Immature natural killer cell (primary cell): ENCODE measurements around the gene ARMC6. TPM values are rescaled to one million over a fixed set of nuclear protein-coding genes. Genes with fewer than 3 reads are reported as not detected.

Experiments used
- DNase-seq, 3 donors: peaks; one replicate each; pipeline ENCODE4 v3.0.0; 2022; ENCODE audit warnings: mixed read lengths in 1 of 3
- H3K27ac Mint-ChIP-seq, 6 donors: one replicate each; pipeline ENCODE4 v1.8.0; 2020; ENCODE audit warnings: mixed read lengths in 6 of 6, mild to moderate bottlenecking in 5 of 6, inconsistent platforms in 4 of 6, moderate library complexity in 3 of 6
- H3K27me3 Mint-ChIP-seq, 3 donors: one replicate each; pipeline ENCODE4 v1.8.0; 2020 to 2021; ENCODE audit warnings: low read depth in 3 of 3, mild to moderate bottlenecking in 3 of 3, mixed read lengths in 3 of 3, moderate library complexity in 3 of 3, inconsistent platforms in 1 of 3
- H3K36me3 Mint-ChIP-seq, 3 donors: one replicate each; pipeline ENCODE4 v1.8.0; 2020; ENCODE audit warnings: mixed read lengths in 3 of 3, inconsistent platforms in 2 of 3, mild to moderate bottlenecking in 2 of 3
- H3K4me1 Mint-ChIP-seq, 2 donors: one replicate each; pipeline ENCODE4 v1.8.0; 2020; ENCODE audit warnings: inconsistent platforms in 2 of 2, mild to moderate bottlenecking in 2 of 2, mixed read lengths in 2 of 2, moderate library complexity in 1 of 2
- H3K4me3 Mint-ChIP-seq, 5 donors: one replicate each; pipeline ENCODE4 v1.8.0; 2020; ENCODE audit warnings: mild to moderate bottlenecking in 5 of 5, mixed read lengths in 5 of 5, inconsistent platforms in 3 of 5, moderate library complexity in 3 of 5
- H3K9me3 Mint-ChIP-seq, 6 donors: one replicate each; pipeline ENCODE4 v1.8.0; 2020; ENCODE audit warnings: mild to moderate bottlenecking in 6 of 6, mixed read lengths in 6 of 6, inconsistent platforms in 4 of 6, moderate library complexity in 3 of 6
- polyA plus RNA-seq, 3 donors: library from polyadenylated mRNA; unstranded; fragments of 300-500 nt; fragmentation: Illumina TruSeq; gene quantifications; one replicate each; pipeline ENCODE4 v1.2.3, GENCODE V29; 2021

ARMC6 gene
- polyA plus RNA-seq, 3 donors from 2014 or later = 45.8 to 58.4 (median 49.9) TPM

DNA sequence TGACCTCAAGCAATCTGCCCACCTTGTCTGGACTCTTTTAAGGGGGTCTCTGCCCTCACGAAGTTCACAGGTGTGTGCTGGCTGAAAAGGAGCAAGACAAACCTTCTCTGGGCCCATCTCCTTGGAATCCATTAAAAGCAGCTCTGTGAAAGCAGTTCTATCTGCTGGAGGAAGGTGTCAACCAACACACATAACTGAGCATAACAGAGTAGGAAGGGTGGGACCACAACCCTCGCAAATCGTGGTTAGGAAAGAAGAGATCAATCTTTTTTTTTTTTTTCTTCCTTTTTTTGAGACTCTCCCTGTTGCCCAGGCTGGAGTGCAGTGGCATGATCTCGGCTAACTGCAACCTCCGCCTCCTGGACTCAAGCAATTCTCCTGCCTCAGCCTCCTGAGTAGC is 1.5 kb upstream of the ARMC6 start:
- Mint-ChIP-seq H3K9me3 (no peaks in the 10 kb centered on the region), H3K4me3 (peak overlapping the region; percentile 94 to 100 (median 99)), H3K27me3 (peaks cover 16 to 18% (median 17%) of the 10 kb centered on the region in 3 donors), H3K4me1 (peaks cover 41 to 58% of the 10 kb centered on the region in 2 donors), H3K36me3 (peaks cover 12 to 21% (median 13%) of the 10 kb centered on the region in 3 donors), H3K27ac (peak overlapping the region; percentile 90 to 99 (median 95))
- peak; percentile 35 to 43 (median 40) for DNase-seq

DNA sequence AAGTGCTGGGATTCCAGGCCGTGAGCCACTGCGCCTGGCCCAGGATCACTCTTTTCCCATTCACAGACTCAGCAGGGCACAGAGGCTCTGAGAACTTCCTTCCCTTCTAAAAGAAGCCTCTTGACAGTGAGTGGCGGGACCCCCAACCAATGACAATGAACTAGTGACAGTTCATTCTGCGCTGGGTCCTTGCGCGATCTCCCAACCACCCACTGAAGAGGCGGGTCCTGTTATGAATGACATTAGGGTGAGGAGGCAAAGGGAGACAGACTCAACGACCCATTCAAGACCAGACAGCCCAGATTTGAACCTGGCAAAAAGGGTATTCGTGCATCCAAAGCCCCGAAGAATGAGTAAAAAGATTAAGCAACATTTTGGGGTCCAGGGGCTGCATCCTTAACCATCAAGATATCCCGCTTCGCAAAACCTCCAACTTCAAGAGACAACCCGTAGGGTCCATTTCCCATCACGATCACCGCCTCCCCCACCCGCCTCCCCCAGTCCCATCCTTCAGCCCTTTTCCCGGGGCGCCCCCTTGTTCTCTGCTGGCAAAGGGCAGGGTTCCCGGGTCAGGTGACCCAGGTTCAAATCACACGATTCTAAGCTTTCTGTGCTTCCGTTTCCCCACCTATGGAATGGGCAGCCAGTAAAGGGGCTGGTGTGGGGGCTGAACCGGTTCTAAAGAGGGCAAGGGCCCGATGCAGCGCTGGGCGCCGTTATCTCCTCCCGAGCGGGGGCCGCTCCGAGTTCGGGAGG is 805 bp upstream of the ARMC6 start:
- Mint-ChIP-seq H3K9me3 (no peaks in the 10 kb centered on the region), H3K36me3 (peaks cover 8 to 16% (median 8%) of the 10 kb centered on the region in 3 donors), H3K4me1 (peaks cover 37 to 51% of the 10 kb centered on the region in 2 donors), H3K4me3 (peak overlapping the region; percentile 94 to 100 (median 99)), H3K27me3 (peaks cover 16 to 20% (median 17%) of the 10 kb centered on the region in 3 donors), H3K27ac (peak overlapping the region; percentile 90 to 99 (median 95))
- DNase-seq = peak; percentile 74 to 77 (median 76)

DNA sequence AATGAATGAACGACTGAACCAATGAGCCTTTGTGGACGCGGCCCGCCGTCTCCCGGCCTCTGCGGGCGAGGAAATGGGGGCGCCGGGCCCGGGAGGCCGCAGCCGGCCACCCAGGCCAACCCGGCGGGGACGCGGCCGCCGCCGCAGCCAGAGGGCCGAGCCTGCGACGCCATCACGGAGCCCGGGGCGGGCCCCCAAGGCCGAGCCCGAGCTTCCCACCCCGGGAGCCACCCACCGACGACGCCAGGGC is 302 bp upstream of the ARMC6 start:
- H3K9me3 Mint-ChIP-seq = no peaks in the 10 kb centered on the region
- H3K4me1 Mint-ChIP-seq = peaks cover 35 to 47% of the 10 kb centered on the region in 2 donors
- peak overlapping the region; percentile 94 to 100 (median 99) for H3K4me3 Mint-ChIP-seq
- H3K27me3 Mint-ChIP-seq = peaks cover 16 to 20% (median 17%) of the 10 kb centered on the region in 3 donors
- no peak for DNase-seq
- H3K36me3 Mint-ChIP-seq = peaks cover 3 to 13% (median 4%) of the 10 kb centered on the region in 3 donors
- peak overlapping the region; percentile 90 to 99 (median 95) for H3K27ac Mint-ChIP-seq

DNA sequence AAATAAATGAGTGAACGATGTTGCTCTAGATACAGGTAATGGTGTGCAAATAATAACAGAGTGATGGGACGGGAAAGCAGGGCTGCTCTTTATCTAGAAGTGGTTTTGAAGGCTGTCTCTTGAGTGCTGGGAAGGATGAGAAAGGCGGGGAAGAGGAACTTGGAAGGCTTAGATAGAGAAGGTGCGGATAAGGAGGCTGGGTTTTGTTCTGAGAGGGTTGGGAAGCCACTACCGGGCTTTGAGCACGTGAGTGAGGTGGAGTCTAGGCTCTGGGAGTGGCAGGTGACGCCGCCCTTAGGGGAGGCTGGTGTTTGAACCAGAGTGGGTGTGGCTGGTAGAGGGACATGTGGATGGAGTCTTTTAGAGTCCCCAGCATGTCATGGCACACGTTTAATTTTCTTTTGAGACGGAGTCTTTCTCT is 811 bp downstream of the ARMC6 start:
- Mint-ChIP-seq H3K27ac (peak overlapping the region; percentile 82 to 94 (median 91)), H3K4me3 (peak overlapping the region; percentile 83 to 91 (median 88)), H3K36me3 (peaks cover 0 to 9% (median 0%) of the 10 kb centered on the region in 3 donors), H3K4me1 (peaks cover 35 to 47% of the 10 kb centered on the region in 2 donors), H3K9me3 (no peaks in the 10 kb centered on the region), H3K27me3 (peaks cover 16 to 20% (median 17%) of the 10 kb centered on the region in 3 donors)
- DNase-seq = peak; percentile 51 to 65 (median 56)

DNA sequence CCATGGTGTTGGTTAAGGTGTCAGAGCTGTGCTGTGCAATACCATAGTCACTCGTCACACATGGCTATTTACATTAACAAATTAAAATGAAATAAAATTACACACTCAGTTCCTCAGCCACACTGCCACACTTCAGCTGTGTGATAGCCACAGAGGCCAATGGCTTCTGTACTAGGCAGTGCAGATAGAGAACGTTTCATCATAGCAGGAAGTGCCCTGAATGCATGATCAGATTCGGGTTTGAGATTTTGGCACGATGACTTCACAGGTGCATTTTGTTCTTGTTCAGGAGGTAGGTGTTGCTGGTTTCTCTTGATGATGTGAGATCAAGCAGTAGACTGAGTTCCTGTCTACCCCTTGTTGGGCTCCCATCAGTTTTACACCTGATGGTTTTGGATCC is 6.5 kb downstream of the ARMC6 start:
- H3K9me3 Mint-ChIP-seq = no peaks in the 10 kb centered on the region
- H3K4me3 Mint-ChIP-seq = peak overlapping the region; percentile 42 to 69 (median 66)
- peaks cover 4 to 13% (median 5%) of the 10 kb centered on the region in 3 donors for H3K36me3 Mint-ChIP-seq
- peaks cover 0 to 4% (median 0%) of the 10 kb centered on the region in 3 donors for H3K27me3 Mint-ChIP-seq
- DNase-seq = peak; percentile 64 to 79 (median 76)
- H3K4me1 Mint-ChIP-seq = peaks cover 25 to 33% of the 10 kb centered on the region in 2 donors
- H3K27ac Mint-ChIP-seq = peak overlapping the region; percentile 84 to 90 (median 87)

DNA sequence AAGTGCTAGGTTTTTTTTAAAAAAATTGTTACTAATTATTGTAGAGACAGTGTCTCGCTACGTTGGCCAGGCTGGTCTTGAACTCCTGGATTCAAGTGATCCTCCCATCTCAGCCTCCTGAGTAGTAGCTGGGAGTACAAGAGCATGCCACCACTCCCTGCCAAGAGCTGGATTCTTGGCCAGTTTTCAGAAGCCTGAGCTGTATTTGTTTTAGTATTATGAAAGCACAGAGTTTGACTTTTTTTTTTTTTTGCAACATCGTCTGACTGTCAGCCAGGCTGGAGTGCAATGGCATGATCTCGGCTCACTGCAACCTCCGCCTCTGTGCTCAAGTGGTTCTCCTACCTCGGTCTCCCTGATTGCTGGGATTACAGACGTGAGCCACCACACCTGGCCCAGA is 7.0 kb downstream of the ARMC6 start:
- Mint-ChIP-seq H3K27ac (peak overlapping the region; percentile 84 to 90 (median 87)), H3K9me3 (no peaks in the 10 kb centered on the region), H3K36me3 (peaks cover 4 to 17% (median 9%) of the 10 kb centered on the region in 3 donors), H3K4me3 (peak overlapping the region; percentile 42 to 69 (median 66)), H3K27me3 (peaks cover 0 to 4% (median 0%) of the 10 kb centered on the region in 3 donors), H3K4me1 (peaks cover 25 to 32% of the 10 kb centered on the region in 2 donors)
- DNase-seq = no peak

DNA sequence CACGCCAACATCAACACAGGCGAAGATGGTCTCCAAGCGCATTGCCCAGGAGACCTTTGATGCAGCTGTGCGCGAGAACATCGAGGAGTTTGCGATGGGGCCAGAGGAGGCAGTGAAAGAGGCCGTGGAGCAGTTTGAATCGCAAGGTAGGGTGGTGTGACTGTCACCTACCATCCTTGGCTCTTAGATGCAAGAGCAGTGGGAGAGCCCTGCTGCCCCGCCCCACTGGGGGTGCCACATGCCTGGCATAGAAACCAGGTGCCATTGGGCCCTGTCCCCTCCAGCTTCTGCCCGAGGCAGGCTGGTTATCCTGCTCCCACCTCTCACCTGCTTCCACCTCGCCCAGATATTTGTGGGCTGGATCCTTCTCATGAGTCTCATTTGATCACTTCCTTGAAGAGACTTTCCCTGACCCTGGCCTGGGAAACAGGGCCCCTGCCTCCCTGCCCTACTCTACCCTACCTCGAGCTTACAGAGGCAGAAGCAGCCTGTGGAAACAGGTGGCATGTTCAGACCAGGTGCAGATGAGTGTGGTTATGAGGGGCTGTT is 9.4 kb downstream of the ARMC6 start:
- Mint-ChIP-seq H3K4me1 (peaks cover 21 to 22% of the 10 kb centered on the region in 2 donors), H3K36me3 (peaks cover 4 to 23% (median 9%) of the 10 kb centered on the region in 3 donors), H3K4me3 (no peak overlapping the region), H3K27ac (peak overlapping the region in 1 of 6 donors; percentile 58), H3K9me3 (no peaks in the 10 kb centered on the region), H3K27me3 (peaks cover 0 to 3% (median 0%) of the 10 kb centered on the region in 3 donors)
- no peak for DNase-seq

DNA sequence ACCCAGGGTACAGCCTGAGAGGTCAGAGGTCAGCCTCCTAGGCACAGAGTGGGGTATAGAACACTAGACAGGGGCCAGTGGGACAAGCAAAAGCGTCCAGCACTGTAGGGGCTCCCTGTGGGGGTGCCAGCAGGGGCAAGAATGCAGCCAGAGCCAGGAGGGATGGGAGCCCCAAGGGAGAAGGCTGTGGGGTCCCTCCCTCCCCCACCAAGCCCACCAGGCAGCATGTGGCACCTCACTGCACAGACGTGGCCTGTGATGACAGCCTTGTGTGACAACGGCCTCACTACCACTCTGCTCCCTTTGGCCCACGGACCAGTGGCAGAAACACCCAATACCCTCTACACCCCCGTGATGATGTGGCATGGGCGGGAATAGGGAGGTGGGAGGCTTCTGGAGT is 10.1 kb downstream of the ARMC6 start:
- H3K4me1 Mint-ChIP-seq = peaks cover 21 to 22% of the 10 kb centered on the region in 2 donors
- DNase-seq = no peak
- no peaks in the 10 kb centered on the region for H3K9me3 Mint-ChIP-seq

DNA sequence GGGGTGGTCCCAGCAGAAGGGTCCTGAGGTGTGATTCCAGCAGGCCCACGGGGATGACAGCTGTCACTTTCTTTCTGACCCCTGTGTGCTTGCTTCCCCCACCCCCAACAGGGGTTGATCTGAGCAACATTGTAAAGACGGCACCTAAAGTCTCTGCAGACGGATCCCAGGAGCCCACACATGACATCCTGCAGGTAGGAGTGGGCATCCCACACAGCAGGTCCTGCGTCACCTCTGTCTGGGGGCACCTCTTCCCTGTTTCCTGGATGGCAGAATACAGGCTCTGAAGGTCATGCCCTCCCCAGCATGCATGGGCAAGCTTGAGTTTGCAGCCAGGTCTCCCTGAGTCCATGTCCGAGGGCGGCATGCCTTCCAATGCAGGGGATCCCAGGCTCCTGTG is 10.5 kb downstream of the ARMC6 start:
- Mint-ChIP-seq H3K4me3 (no peak overlapping the region), H3K4me1 (peaks cover 20 to 22% of the 10 kb centered on the region in 2 donors)
- DNase-seq = no peak

More for the DNA sequence above, 10.1 kb downstream of the ARMC6 start:
- Mint-ChIP-seq H3K36me3 (peaks cover 4 to 23% (median 10%) of the 10 kb centered on the region in 3 donors), H3K27me3 (peaks cover 0 to 3% (median 0%) of the 10 kb centered on the region in 3 donors), H3K27ac (no peak overlapping the region), H3K4me3 (no peak overlapping the region)

DNA sequence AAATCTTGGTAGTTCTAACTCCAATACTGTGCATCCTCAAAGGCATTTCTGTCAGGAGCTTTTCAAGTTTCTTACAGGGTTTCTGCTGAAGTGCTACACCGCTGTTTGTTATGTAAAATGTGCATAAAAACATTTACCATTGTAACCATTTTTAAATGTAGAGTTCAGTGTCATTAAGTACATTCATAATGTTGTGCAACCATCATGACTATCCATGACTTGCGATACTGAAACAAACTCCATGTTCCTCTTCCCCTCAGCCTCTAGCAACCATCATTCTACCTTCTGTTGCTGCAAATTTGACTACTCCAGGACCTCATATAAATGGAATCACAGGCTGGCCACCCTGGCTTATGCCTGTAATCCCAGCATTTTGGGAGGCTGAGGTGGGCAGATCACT is 16.0 kb downstream of the ARMC6 start:
- no peak overlapping the region for H3K4me3 Mint-ChIP-seq
- no peak for DNase-seq
- no peaks in the 10 kb centered on the region for H3K9me3 Mint-ChIP-seq
- H3K36me3 Mint-ChIP-seq = peaks cover 4 to 31% (median 14%) of the 10 kb centered on the region in 3 donors
- no peaks in the 10 kb centered on the region for H3K27me3 Mint-ChIP-seq
- no peak overlapping the region for H3K27ac Mint-ChIP-seq
- H3K4me1 Mint-ChIP-seq = no peaks in the 10 kb centered on the region

More for the DNA sequence above, 10.5 kb downstream of the ARMC6 start:
- H3K27me3 Mint-ChIP-seq = peaks cover 0 to 3% (median 0%) of the 10 kb centered on the region in 3 donors
- H3K36me3 Mint-ChIP-seq = peaks cover 4 to 25% (median 13%) of the 10 kb centered on the region in 3 donors
- no peak overlapping the region for H3K27ac Mint-ChIP-seq
- no peaks in the 10 kb centered on the region for H3K9me3 Mint-ChIP-seq

DNA sequence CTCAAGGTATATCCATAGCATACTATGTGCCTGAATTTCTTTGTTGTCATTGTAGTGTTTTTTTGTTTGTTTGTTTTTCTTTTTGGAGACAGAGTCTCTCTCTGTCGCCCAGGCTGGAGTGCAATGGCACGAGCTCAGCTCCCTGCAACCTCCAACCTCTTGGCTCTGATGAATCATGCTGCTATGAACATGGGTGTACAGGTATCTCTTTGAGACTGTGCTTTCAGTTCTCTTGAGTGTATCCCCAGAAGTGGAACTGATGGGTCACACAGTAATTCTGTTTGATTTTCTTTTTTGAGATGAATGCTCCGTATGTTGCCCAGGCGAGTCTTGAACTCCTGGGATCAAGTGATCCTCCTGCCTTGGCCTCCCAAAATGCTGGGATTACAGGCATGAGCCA is 16.7 kb downstream of the ARMC6 start:
- no peaks in the 10 kb centered on the region for H3K4me1 Mint-ChIP-seq

DNA sequence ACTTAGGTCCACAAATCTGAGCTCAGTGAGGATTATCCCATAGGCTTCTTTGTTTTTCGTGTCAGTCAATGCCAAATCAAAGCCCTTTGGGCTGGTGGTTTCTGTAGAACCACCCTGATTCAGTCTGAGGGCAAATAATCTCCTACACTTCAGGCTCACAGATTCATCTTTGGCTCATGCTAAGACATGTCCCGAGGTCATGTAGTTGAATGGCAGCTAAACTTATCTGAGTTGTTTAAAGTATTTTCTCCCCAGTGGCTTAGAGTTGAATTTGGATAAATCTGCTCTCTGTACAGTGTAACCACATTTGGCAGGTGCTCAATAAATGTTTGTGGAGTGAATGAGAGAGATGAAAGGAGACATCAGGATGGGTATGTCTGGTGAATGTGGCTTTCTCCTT is 17.3 kb downstream of the ARMC6 start:
- no peaks in the 10 kb centered on the region for H3K27me3 Mint-ChIP-seq
- no peaks in the 10 kb centered on the region for H3K9me3 Mint-ChIP-seq
- H3K4me3 Mint-ChIP-seq = no peak overlapping the region
- no peak for DNase-seq
- H3K27ac Mint-ChIP-seq = peak overlapping the region in 2 of 6 donors; percentile 4 to 49
- no peaks in the 10 kb centered on the region for H3K4me1 Mint-ChIP-seq
- peaks cover 0 to 23% (median 10%) of the 10 kb centered on the region in 3 donors for H3K36me3 Mint-ChIP-seq

More for the DNA sequence above, 16.7 kb downstream of the ARMC6 start:
- Mint-ChIP-seq H3K9me3 (no peaks in the 10 kb centered on the region), H3K27ac (peak overlapping the region in 1 of 6 donors; percentile 49), H3K36me3 (peaks cover 0 to 26% (median 12%) of the 10 kb centered on the region in 3 donors), H3K27me3 (no peaks in the 10 kb centered on the region), H3K4me3 (no peak overlapping the region)
- no peak for DNase-seq

DNA sequence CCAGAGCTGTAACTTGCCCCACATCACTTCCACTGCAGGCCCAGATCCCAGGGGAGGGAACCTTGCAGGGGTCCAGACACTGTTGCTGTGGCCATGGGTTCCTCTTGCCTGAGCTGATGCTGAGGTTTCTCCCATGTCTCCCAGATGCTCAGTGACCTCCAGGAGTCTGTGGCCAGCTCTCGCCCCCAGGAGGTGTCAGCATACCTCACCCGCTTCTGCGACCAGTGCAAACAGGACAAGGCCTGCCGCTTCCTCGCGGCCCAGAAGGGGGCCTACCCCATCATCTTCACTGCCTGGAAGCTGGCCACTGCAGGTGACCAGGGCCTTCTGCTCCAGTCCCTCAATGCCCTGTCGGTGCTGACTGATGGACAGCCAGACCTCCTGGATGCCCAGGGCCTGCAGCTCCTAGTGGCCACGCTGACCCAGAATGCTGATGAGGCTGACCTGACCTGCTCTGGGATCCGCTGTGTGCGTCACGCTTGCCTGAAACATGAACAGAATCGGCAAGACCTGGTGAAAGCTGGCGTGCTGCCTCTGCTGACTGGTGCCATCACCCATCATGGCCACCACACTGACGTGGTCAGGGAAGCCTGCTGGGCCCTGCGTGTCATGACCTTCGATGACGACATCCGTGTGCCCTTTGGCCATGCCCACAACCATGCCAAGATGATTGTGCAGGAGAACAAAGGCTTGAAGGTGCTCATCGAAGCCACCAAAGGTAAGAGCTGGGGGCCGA is 18.2 kb downstream of the ARMC6 start:
- no peak overlapping the region for H3K4me3 Mint-ChIP-seq
- peaks cover 0 to 23% (median 10%) of the 10 kb centered on the region in 3 donors for H3K36me3 Mint-ChIP-seq
- H3K4me1 Mint-ChIP-seq = no peaks in the 10 kb centered on the region
- no peaks in the 10 kb centered on the region for H3K27me3 Mint-ChIP-seq
- H3K27ac Mint-ChIP-seq = peak overlapping the region in 1 of 6 donors; percentile 4
- DNase-seq = no peak
- no peaks in the 10 kb centered on the region for H3K9me3 Mint-ChIP-seq
